Endothelial cell of umbilical vein (primary cell): ENCODE results near the gene ZMYM4. TPM values are rescaled to one million over a fixed set of nuclear protein-coding genes. Genes with fewer than 3 reads are reported as not detected.

Experiments
- BruUV-seq: library from RNA; stranded (reverse); fragments of 400-500 nt; replicated peaks from 2 replicates; lab custom pipeline; 2021; lab: Mats Ljungman, UMichigan
- CTCF ChIA-PET: fragments of 300-600, 350-600 bp; sonication (Branson Sonifier 250); formaldehyde crosslinking; loops from one replicate; lab custom pipeline; 2021; ENCODE audit warnings: antibody characterized with exemption, inconsistent platforms; lab: Charles Lee
- POLR2A ChIA-PET: fragments of 300-600, 350-600 bp; sonication (Branson Sonifier 250); formaldehyde crosslinking; loops from one replicate; lab custom pipeline; 2021; ENCODE audit warnings: antibody characterized with exemption, inconsistent platforms; lab: Charles Lee
- DNase-seq: peaks from one replicate; pipeline ENCODE4 v3.0.0-alpha.2; 2011; ENCODE audit warnings: low read depth, low spot score
- FAIRE-seq: peaks from 2 replicates; lab custom pipeline; 2011; peaks lifted over from hg19 to GRCh38; lab: Jason Lieb, UNC
- H2AFZ ChIP-seq: 2 replicates; pipeline ENCODE4 v1.6.0; 2012; ENCODE audit warnings: low read depth, low read length, control low read depth, inconsistent platforms
- H3K27ac ChIP-seq: 2 replicates; pipeline ENCODE4 v1.5.1; 2011; ENCODE audit warnings: low read depth, mild to moderate bottlenecking, control low read depth, low read length, moderate library complexity; ENCODE audit not compliant: insufficient read depth
- H3K27me3 ChIP-seq, 2 experiments: 2 replicates each; pipeline versions ENCODE4 v1.6.0 to v1.6.1; 2011; ENCODE audit warnings: low read length in 2 of 2, mixed read lengths in 1 of 2; ENCODE audit not compliant: control insufficient read depth in 2 of 2, insufficient read depth in 2 of 2
- H3K36me3 ChIP-seq, 2 experiments: 2 replicates in 1 of 2; 3 replicates in 1 of 2; pipeline ENCODE4 v1.5.1; 2011; ENCODE audit warnings: low read length in 2 of 2, mild to moderate bottlenecking in 1 of 2, moderate library complexity in 1 of 2; ENCODE audit not compliant: control insufficient read depth in 2 of 2, insufficient read depth in 2 of 2; ENCODE audit errors: extremely low read depth in 1 of 2
- H3K4me1 ChIP-seq: 3 replicates; pipeline ENCODE4 v1.5.1; 2011; ENCODE audit warnings: mild to moderate bottlenecking, low read length; ENCODE audit not compliant: control insufficient read depth, insufficient read depth; ENCODE audit errors: extremely low read depth
- H3K4me2 ChIP-seq: 2 replicates; pipeline ENCODE4 v1.6.1; 2011; ENCODE audit warnings: low read length, control low read depth, mixed read lengths; ENCODE audit not compliant: insufficient read depth
- H3K4me3 ChIP-seq, 3 experiments: fragments of 200-600 bp in 1 of 3; sonication (generic), shearing (Covaris generic) in 1 of 3; replicated peaks in 1 of 3; 2 replicates each; pipeline ENCODE4 v1.5.1; 2011 to 2016; ENCODE audit warnings: control low read depth in 3 of 3, low read length in 3 of 3, mild to moderate bottlenecking in 2 of 3, inconsistent platforms in 1 of 3, low read depth in 1 of 3, moderate library complexity in 1 of 3; ENCODE audit not compliant: insufficient read depth in 1 of 3
- H3K79me2 ChIP-seq: 2 replicates; pipeline ENCODE4 v1.6.0; 2012; ENCODE audit warnings: low read length, inconsistent platforms; ENCODE audit not compliant: control insufficient read depth, insufficient read depth
- H3K9ac ChIP-seq: replicated peaks from 2 replicates; pipeline ENCODE3; 2011; ENCODE audit warnings: low read length, control low read depth; ENCODE audit not compliant: insufficient read depth; ENCODE audit errors: extremely low read depth
- H3K9me1 ChIP-seq: replicated peaks from 3 replicates; pipeline ENCODE4 v1.6.0; 2011; ENCODE audit warnings: mild to moderate bottlenecking, low read length; ENCODE audit not compliant: control insufficient read depth, insufficient read depth; ENCODE audit errors: extremely low read depth
- H3K9me3 ChIP-seq: replicated peaks from 2 replicates; pipeline ENCODE4 v1.5.1; 2012; ENCODE audit warnings: low read length, inconsistent platforms; ENCODE audit not compliant: control insufficient read depth, insufficient read depth
- H4K20me1 ChIP-seq: replicated peaks from 2 replicates; pipeline ENCODE3; 2011; ENCODE audit warnings: mild to moderate bottlenecking, low read length; ENCODE audit not compliant: control insufficient read depth, insufficient read depth; ENCODE audit errors: extremely low read depth
- EZH2 ChIP-seq: IDR thresholded peaks from 2 replicates; pipeline ENCODE4 v1.6.1; 2012; ENCODE audit warnings: borderline replicate concordance, low read depth, mild to moderate bottlenecking, moderate library complexity, low read length, inconsistent platforms; ENCODE audit not compliant: severe bottlenecking
- FOS ChIP-seq: IDR thresholded peaks from 2 replicates; pipeline ENCODE4 v1.6.1; 2011; ENCODE audit warnings: mild to moderate bottlenecking, low read length, moderate library complexity, borderline replicate concordance; ENCODE audit not compliant: insufficient read depth
- GATA2 ChIP-seq: IDR thresholded peaks from 2 replicates; pipeline ENCODE4 v1.7.0; 2011; ENCODE audit warnings: low read depth, mild to moderate bottlenecking, moderate library complexity, mixed read lengths, low read length; ENCODE audit not compliant: insufficient read length, insufficient read depth
- JUN ChIP-seq: IDR thresholded peaks from 2 replicates; pipeline ENCODE4 v1.6.1; 2011; ENCODE audit warnings: borderline replicate concordance, low read depth; ENCODE audit not compliant: insufficient read length, insufficient read depth
- MYC ChIP-seq: IDR thresholded peaks from one replicate; pipeline ENCODE4 v1.6.1; 2011; ENCODE audit warnings: mild to moderate bottlenecking, low read depth, low read length
- POLR2A ChIP-seq: IDR thresholded peaks from 2 replicates; pipeline ENCODE4 v1.6.1; 2012; ENCODE audit warnings: low read depth, mild to moderate bottlenecking, control low read depth, low read length
- POLR2AphosphoS5 ChIP-seq: IDR thresholded peaks from 2 replicates; pipeline ENCODE4 v1.6.1; 2012; ENCODE audit warnings: low read depth, mild to moderate bottlenecking, control low read depth, low read length, moderate library complexity; ENCODE audit not compliant: insufficient read depth
- dilution Hi-C: fragments of 300-500 bp; cut with MboI; formaldehyde crosslinking; loops from one replicate; pipeline ENCODE4 v1.15.0; 2019; ENCODE audit warnings: low sequenced_read_pairs; ENCODE audit not compliant: extremely low pct_ligation_motif_present
- intact Hi-C: fragments of 100-400 bp; cut with micrococcal nuclease; formaldehyde crosslinking; loops from one replicate; pipeline ENCODE4 v1.10.0; 2022
- polyA plus RNA-seq, 4 experiments: library from polyadenylated mRNA; depleted of rRNA in 3 of 4; stranded (reverse) in 3 of 4; unstranded in 1 of 4; fragments of >200 nt; gene quantifications; 2 replicates each; pipeline versions ENCODE4 v1.2.1 to v1.2.3, GENCODE V29; 2011 to 2012; ENCODE audit warnings: missing spikeins in 1 of 4
- total RNA-seq: library from RNA; stranded (reverse); gene quantifications from 2 replicates; pipeline ENCODE4 v1.2.3, GENCODE V29; 2021
- TF ChIP-seq, protein P1 (sequence below): IDR thresholded peaks from 2 replicates; pipeline ENCODE4 v1.6.1; 2011; ENCODE audit not compliant: insufficient read depth, insufficient read length
- TF ChIP-seq, protein P2 (sequence below), 2 donors: IDR thresholded peaks; 1 replicate in 1 of 2; 2 replicates in 1 of 2; pipeline ENCODE4 v1.5.1; 2011; ENCODE audit warnings: low read length in 2 of 2, mild to moderate bottlenecking in 2 of 2, moderate library complexity in 2 of 2, control low read depth in 1 of 2, inconsistent platforms in 1 of 2, low read depth in 1 of 2; ENCODE audit not compliant: insufficient read depth in 1 of 2; ENCODE audit errors: extremely low read depth in 1 of 2

ZMYM4 gene
- total and polyA plus RNA-seq, 2 donors (not counting 3 experiments of a cell fraction or from before 2014, with no cell fraction given): 15.3 to 65.0 TPM

GRCh38 chr1:35279555-35279904 lies 11.0 kb downstream of the ZMYM4 start:
- no peak overlapping the region for H3K4me2 ChIP-seq
- peaks cover 73% of the 10 kb centered on the region for H3K79me2 ChIP-seq
- H3K9me1 ChIP-seq: no peaks in the 10 kb centered on the region
- no peaks in the 10 kb centered on the region for H3K4me1 ChIP-seq
- TF ChIP-seq GATA2 (no peak), FOS (no peak), POLR2A (no peak)
- TF ChIP-seq, protein P1, sequence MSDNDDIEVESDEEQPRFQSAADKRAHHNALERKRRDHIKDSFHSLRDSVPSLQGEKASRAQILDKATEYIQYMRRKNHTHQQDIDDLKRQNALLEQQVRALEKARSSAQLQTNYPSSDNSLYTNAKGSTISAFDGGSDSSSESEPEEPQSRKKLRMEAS: no peak
- POLR2A ChIA-PET: no interaction called here
- dilution Hi-C loops (no loop called here), intact Hi-C loops (no loop called here)
- BruUV-seq: no TSS peak
- DNase-seq (no peak), FAIRE-seq (no peak)
- H3K4me3 ChIP-seq: no peak overlapping the region
- no peaks in the 10 kb centered on the region for H3K36me3 ChIP-seq
- no peaks in the 10 kb centered on the region for H3K9me3 ChIP-seq
- no peak overlapping the region for H2AFZ ChIP-seq
- no peak overlapping the region for H3K9ac ChIP-seq
- H3K27me3 ChIP-seq: no peaks in the 10 kb centered on the region
- CTCF ChIA-PET: no interaction called here
- peaks cover 2% of the 10 kb centered on the region for H4K20me1 ChIP-seq
- H3K27ac ChIP-seq: no peak overlapping the region

DNA sequence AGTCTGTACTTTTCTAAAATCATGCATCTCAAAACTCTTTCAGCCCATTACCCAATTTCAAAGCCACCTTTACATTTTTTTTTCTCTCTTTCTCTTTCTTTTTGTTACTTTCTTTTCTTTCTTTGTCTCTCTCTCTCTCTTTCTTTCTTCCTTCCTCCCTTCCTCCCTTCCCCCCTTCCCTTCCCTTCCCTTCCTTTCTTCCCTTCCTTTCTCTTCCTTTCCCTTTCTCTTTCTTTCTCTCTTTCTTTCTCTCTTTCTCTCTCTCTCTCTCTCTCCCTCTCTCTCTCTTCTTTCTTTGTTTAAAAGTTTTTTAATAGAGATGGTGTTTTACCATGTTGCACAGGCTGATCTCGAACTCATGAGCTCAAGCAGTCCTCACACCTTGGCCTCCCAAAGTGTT lies 11.5 kb downstream of the ZMYM4 start:
- H2AFZ ChIP-seq: no peak overlapping the region
- no peak for DNase-seq
- FAIRE-seq: no peak
- no peak overlapping the region for H3K4me2 ChIP-seq
- H3K27ac ChIP-seq: no peak overlapping the region
- ChIA-PET CTCF (no interaction called here), POLR2A (no interaction called here)
- BruUV-seq: no TSS peak
- H3K36me3 ChIP-seq: peaks cover 0 to 2% of the 10 kb centered on the region in 2 experiments
- H3K9me1 ChIP-seq: no peaks in the 10 kb centered on the region
- dilution Hi-C loops (no loop called here), intact Hi-C loops (loop anchor here (10.0 kb wide), 1 partner anchor 275 kb away; the partner anchor contains the start of genes KIAA0319L and NCDN)
- H3K79me2 ChIP-seq: peaks cover 73% of the 10 kb centered on the region
- TF ChIP-seq, protein P2, sequence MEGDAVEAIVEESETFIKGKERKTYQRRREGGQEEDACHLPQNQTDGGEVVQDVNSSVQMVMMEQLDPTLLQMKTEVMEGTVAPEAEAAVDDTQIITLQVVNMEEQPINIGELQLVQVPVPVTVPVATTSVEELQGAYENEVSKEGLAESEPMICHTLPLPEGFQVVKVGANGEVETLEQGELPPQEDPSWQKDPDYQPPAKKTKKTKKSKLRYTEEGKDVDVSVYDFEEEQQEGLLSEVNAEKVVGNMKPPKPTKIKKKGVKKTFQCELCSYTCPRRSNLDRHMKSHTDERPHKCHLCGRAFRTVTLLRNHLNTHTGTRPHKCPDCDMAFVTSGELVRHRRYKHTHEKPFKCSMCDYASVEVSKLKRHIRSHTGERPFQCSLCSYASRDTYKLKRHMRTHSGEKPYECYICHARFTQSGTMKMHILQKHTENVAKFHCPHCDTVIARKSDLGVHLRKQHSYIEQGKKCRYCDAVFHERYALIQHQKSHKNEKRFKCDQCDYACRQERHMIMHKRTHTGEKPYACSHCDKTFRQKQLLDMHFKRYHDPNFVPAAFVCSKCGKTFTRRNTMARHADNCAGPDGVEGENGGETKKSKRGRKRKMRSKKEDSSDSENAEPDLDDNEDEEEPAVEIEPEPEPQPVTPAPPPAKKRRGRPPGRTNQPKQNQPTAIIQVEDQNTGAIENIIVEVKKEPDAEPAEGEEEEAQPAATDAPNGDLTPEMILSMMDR (IDR thresholded peaks at IDR 0.05; ENCODE audit: extremely low read depth in 1 of 2, insufficient read depth in 1 of 2, low read depth in 1 of 2, low read length in 2 of 2): no peak
- TF ChIP-seq FOS (no peak), EZH2 (no peak), POLR2AphosphoS5 (no peak), POLR2A (no peak), JUN (no peak), GATA2 (no peak), MYC (no peak)
- TF ChIP-seq, protein P1: no peak
- no peaks in the 10 kb centered on the region for H3K9me3 ChIP-seq
- H3K27me3 ChIP-seq: no peaks in the 10 kb centered on the region
- H3K9ac ChIP-seq: no peak overlapping the region
- no peaks in the 10 kb centered on the region for H3K4me1 ChIP-seq
- peaks cover 2% of the 10 kb centered on the region for H4K20me1 ChIP-seq
- no peak overlapping the region for H3K4me3 ChIP-seq
